Activated naive CD8-positive, alpha-beta T cell (primary cell): ENCODE data around the gene PRM1.
A peak's percentile ranks its signal among the peaks of the same experiment; 100 is the strongest.
"Not testable (repeated sequence)": the region's sequence is repeated elsewhere in the genome, so short reads cannot be mapped to it uniquely, and the experiment has no call there.

ENCODE experiments used
- H3K27ac Mint-ChIP-seq: one replicate; pipeline ENCODE4 v1.8.0; 2021; ENCODE audit warnings: mixed read lengths
- H3K27me3 Mint-ChIP-seq: one replicate; pipeline ENCODE4 v1.8.0; 2021; ENCODE audit warnings: mixed read lengths
- H3K36me3 Mint-ChIP-seq: one replicate; pipeline ENCODE4 v1.8.0; 2021; ENCODE audit warnings: mixed read lengths
- H3K4me1 Mint-ChIP-seq: one replicate; pipeline ENCODE4 v1.8.0; 2021; ENCODE audit warnings: low read depth, mixed read lengths
- H3K4me3 Mint-ChIP-seq: one replicate; pipeline ENCODE4 v1.8.0; 2021; ENCODE audit warnings: mild to moderate bottlenecking, mixed read lengths
- H3K9me3 Mint-ChIP-seq: one replicate; pipeline ENCODE4 v1.8.0; 2021; ENCODE audit warnings: low read depth, mixed read lengths

Gene PRM1

DNA sequence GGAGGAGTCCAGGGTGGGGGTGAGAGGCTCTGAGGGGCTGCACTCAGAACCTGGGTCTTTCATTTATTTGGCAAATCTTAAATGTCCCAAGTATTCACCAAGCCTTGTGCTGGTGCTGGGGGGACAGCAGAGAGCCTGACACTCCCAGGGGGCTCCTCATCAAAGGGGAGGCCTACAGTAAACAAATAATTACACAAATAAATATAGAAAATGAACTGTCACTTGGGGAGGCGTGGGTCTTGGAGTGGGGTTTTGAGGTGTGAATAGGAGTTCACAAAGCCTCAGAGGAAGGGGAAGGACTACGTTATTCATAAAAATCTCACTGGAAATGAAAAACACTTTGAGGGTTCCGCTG, 15.2 kb upstream of the PRM1 start:
- no peaks in the 10 kb centered on the region for H3K36me3 Mint-ChIP-seq
- no peaks in the 10 kb centered on the region for H3K27me3 Mint-ChIP-seq
- no peaks in the 10 kb centered on the region for H3K9me3 Mint-ChIP-seq
- H3K4me1 Mint-ChIP-seq, result peaks cover 39% of the 10 kb centered on the region
- H3K4me3 Mint-ChIP-seq, result no peak overlapping the region
- H3K27ac Mint-ChIP-seq, result peak overlapping the region; percentile 74

DNA sequence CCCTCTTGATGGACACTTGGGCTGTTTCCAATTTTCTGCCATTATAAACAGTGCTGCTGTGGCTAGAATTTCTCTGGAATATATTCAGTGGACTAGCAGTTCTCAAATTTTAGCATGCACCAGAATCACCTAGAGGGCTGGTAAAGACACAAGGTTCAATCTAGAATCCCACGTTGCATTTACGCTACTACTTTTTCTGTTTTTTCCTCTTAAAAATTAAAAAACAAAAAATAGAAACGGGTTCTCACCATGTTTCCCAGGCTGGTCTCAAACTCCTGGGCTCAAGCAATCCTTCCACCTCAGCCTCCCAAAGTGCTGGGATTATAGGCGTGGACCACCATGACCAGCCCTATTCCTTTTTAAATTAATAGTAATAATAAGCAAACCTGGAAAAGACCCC, 14.5 kb upstream of the PRM1 start:
- H3K4me1 Mint-ChIP-seq, result peaks cover 39% of the 10 kb centered on the region
- H3K27me3 Mint-ChIP-seq, result no peaks in the 10 kb centered on the region
- no peak overlapping the region for H3K27ac Mint-ChIP-seq
- no peaks in the 10 kb centered on the region for H3K9me3 Mint-ChIP-seq
- H3K36me3 Mint-ChIP-seq, result no peaks in the 10 kb centered on the region
- H3K4me3 Mint-ChIP-seq, result no peak overlapping the region

DNA sequence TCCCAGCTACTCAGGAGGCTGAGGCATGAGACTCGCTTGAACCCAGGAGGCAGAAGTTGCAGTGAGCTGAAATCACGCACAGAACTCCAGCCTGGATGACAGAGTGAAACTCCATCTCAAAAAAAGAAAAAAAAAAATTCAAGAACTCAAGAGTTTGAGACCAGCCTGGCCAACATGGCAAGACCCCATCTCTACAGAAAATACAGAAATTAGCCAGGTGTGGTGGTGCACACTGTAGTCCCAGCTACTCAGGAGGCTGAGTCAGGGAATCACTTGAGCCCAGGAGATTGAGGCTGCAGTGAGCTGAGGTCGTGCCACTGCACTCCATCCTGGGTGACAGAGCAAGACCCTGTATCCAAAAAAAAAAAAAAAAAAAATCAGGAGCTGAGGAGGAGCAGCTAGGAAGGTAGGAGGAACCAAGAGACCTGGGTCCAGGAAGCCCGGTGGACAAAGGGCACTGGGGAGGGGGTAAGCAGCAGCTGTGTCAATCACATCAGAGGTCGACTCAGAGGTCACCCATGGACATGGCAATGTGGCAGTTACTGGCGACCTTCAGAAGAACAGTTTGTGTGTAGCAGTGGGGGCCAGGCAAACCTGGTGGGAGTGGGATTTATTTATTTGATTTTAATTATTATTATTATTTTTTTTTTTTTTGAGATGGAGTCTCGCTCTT, 11.1 kb upstream of the PRM1 start:
- H3K27me3 Mint-ChIP-seq, result no peaks in the 10 kb centered on the region
- H3K4me1 Mint-ChIP-seq, result peaks cover 26% of the 10 kb centered on the region

DNA sequence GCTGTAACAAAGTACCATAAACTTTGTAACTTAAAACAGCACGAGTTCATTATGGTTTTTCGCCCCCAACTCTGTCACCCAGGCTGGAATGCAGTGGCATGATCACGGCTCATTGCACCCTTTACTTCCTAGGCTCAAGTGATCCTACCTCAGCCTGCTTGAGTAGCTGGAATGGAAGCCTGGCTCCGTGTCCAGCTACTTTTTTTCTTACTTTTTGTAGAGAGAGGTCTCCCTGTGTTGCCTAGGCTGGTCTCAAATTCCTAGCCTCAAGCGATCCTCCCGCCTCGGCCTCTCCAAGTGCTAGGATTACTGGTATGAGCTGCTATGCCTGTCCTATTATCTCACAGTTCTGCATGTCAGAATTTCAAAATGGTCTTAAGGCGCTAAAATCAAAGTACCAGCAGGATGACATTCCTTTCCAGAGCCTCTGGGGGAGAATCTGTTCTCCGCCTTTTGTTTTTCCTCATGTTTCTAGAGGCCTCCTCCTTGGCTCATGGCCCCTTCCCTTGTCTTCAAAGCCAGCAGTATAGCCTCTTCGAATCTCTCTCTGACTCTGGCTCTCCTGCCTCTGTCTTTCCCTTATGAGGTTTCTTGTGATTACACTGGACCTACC, 10.1 kb upstream of the PRM1 start:
- Mint-ChIP-seq H3K4me3 (no peak overlapping the region), H3K27me3 (no peaks in the 10 kb centered on the region), H3K27ac (no peak overlapping the region), H3K4me1 (peaks cover 21% of the 10 kb centered on the region), H3K36me3 (peaks cover 2% of the 10 kb centered on the region), H3K9me3 (no peaks in the 10 kb centered on the region)

More for the DNA sequence above, 11.1 kb upstream of the PRM1 start:
- Mint-ChIP-seq H3K4me3 (no peak overlapping the region), H3K36me3 (peaks cover 2% of the 10 kb centered on the region), H3K27ac (no peak overlapping the region), H3K9me3 (no peaks in the 10 kb centered on the region)

DNA sequence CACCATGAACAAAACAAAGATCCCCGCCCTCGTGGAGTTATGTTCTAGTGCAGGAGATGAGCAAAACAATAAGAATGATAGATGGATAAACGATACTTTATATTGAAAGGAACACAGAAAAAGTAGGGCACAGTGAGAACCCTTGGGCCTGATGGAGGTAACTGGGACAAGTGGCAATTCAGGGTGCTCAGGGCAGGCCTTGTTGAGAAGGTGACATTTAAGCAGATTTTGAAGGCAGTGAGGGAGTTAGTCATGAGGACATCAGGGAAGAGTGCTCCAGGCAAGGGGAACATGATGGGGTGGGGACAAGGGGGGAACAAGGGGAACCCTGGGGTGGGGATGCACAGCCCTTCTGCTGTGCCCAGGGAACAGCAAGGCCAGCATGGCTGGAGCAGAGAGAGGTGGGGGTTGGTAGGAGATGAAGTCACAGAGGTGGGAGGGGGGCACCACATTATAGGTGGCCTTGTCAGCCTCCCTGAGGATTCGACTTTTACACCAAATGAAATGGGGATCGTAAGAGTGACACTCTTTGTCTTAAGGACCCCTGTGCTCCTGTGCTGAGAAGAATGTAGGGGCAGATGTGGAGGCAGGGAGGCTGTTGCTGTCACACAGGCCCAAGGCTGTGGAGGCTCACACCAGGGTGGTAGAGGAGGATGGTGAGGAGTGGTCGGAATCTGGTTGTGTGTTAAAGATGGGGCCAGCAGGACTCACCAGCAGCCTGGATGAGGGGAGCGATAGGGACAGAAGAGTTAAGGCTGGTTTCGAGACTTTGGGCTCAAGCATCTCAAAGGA, 9.2 kb upstream of the PRM1 start:
- Mint-ChIP-seq H3K27me3 (no peaks in the 10 kb centered on the region), H3K27ac (no peak overlapping the region), H3K36me3 (peaks cover 2% of the 10 kb centered on the region), H3K4me1 (peaks cover 27% of the 10 kb centered on the region), H3K9me3 (no peaks in the 10 kb centered on the region), H3K4me3 (no peak overlapping the region)

DNA sequence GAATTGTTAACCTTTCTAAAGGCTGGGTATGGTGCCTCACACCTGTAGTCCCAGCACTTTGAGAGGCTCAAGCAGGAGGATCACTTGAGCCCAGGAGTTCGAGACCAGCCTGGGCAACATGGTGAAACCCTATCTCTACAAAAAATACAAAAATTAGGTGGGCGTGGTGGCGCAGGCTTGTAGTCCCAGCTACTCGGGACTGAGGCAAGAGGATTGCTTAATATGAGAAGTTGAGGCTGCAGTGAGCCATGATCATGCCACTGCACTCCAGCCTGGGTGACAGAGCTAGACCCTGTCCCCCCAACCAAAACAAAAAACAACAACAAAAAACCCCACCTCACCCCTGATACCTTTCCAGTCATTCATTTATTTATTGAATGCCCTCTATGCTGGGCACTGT, 8.6 kb upstream of the PRM1 start:
- not testable (repeated sequence) for H3K27ac Mint-ChIP-seq, H3K36me3 Mint-ChIP-seq, H3K4me3 Mint-ChIP-seq, H3K27me3 Mint-ChIP-seq, H3K9me3 Mint-ChIP-seq
- peaks cover 23% of the 10 kb centered on the region for H3K4me1 Mint-ChIP-seq

DNA sequence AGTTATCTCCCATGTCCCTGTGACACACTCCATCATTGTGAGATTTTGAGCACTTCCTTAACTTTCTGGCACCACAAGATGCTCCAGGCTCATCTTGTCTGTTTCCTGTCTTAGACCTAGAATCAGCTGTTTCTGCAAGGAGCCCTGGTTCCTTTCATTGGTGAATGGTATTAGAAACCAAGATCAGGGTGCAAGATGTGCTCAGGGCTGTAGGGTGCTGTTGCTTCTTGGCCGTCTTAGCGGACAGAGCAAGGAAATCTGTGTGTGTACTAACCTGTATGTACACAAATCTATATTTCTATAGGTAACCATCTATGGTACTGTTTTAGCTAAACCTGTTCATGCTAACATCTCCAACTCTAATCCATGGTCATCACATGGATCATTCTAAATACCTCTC, 8.1 kb upstream of the PRM1 start:
- H3K36me3 Mint-ChIP-seq, result peaks cover 2% of the 10 kb centered on the region
- peaks cover 22% of the 10 kb centered on the region for H3K4me1 Mint-ChIP-seq
- no peaks in the 10 kb centered on the region for H3K9me3 Mint-ChIP-seq
- no peaks in the 10 kb centered on the region for H3K27me3 Mint-ChIP-seq
- no peak overlapping the region for H3K4me3 Mint-ChIP-seq
- no peak overlapping the region for H3K27ac Mint-ChIP-seq

DNA sequence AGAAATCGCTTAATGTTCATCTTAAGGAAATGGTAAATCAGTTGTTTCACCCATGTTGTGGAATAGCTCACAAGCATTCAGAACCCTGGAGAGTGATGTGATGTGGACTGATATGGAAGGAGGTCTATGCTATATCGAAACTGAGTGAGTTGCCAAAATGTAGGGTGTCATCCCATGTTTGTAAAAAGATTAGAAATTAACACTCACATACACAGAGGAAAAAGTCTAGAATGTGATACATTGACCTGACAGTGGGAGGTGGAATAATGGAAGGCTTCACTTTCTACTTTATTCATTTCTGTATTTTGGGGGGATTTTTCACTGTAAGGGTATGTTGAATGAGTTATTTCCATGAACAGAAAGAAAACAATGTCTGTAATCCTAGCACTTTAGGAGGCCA, 4.7 kb upstream of the PRM1 start:
- Mint-ChIP-seq H3K27me3 (no peaks in the 10 kb centered on the region), H3K36me3 (peaks cover 2% of the 10 kb centered on the region), H3K27ac (no peak overlapping the region), H3K4me1 (peaks cover 15% of the 10 kb centered on the region), H3K4me3 (no peak overlapping the region), H3K9me3 (no peaks in the 10 kb centered on the region)

DNA sequence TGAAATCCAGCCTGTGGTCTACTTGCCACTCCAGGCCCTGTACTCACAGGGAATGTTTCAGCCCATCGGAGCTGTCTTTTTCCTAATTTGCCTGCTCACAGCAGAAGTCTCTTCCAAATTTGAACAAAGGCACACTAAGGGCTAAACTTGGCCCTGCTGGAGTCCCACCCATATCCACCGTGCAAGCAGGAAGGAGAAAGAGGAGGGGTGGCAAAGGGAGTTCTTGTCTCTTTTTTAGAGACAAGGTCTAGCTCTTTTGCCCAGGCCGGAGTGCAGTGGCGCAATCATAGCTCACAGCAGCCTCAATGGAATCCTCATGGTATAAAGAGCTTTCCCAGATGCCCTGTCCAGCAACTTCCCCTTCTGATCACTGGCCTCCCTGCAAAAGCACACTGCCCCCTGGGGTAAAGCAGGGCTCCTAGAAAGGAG, 2.7 kb upstream of the PRM1 start:
- peaks cover 15% of the 10 kb centered on the region for H3K4me1 Mint-ChIP-seq
- H3K27ac Mint-ChIP-seq, result no peak overlapping the region
- H3K27me3 Mint-ChIP-seq, result no peaks in the 10 kb centered on the region
- H3K4me3 Mint-ChIP-seq, result no peak overlapping the region
- H3K36me3 Mint-ChIP-seq, result no peaks in the 10 kb centered on the region
- H3K9me3 Mint-ChIP-seq, result no peaks in the 10 kb centered on the region

DNA sequence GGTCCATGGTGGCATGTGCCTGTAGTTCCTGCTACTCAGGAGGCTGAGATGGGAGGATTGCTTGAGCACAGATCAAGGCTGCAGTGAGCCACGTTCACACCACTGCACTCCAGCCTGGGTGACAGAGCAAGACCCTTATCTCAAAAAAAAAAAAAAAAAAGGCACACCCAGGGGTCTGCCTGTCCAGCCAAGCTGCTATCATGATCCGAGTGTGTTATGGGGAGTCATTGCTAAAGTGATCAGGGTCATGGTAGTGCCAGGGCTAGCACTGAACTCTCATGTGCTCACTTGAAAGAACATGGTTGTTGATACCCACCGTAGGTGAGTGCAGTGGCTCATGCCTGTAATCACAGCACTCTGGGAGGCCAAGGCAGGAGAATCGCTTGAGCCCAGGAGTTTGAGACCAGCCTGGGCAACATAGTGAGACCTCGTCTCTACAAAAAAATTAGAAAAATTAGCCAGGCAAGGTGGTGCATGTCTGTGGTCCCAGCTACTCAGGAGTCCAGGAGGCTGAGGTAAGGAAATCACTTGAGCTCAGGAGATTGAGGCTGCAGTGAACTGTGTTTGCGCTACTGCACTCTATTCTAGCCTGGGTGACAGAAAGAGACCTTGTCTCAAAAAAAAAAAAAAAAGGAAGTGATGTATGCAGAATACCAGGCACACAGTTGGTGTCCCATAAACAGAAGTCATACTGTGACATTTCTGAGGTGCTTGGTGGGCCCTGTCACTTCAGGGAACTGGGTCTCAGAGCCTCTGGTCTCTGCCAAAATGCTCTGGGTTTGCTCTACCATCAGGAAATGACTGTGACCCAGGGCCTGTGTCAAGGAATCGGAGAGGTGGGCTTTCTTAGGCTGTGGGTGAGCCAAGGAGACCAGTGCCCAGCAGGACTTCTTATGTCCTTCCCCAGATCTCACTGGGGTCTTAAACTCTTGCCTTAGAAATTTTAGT, 2.2 kb downstream of the PRM1 start:
- H3K4me3 Mint-ChIP-seq, result no peak overlapping the region
- no peaks in the 10 kb centered on the region for H3K36me3 Mint-ChIP-seq
- no peaks in the 10 kb centered on the region for H3K9me3 Mint-ChIP-seq
- no peaks in the 10 kb centered on the region for H3K27me3 Mint-ChIP-seq
- no peak overlapping the region for H3K27ac Mint-ChIP-seq
- no peaks in the 10 kb centered on the region for H3K4me1 Mint-ChIP-seq

DNA sequence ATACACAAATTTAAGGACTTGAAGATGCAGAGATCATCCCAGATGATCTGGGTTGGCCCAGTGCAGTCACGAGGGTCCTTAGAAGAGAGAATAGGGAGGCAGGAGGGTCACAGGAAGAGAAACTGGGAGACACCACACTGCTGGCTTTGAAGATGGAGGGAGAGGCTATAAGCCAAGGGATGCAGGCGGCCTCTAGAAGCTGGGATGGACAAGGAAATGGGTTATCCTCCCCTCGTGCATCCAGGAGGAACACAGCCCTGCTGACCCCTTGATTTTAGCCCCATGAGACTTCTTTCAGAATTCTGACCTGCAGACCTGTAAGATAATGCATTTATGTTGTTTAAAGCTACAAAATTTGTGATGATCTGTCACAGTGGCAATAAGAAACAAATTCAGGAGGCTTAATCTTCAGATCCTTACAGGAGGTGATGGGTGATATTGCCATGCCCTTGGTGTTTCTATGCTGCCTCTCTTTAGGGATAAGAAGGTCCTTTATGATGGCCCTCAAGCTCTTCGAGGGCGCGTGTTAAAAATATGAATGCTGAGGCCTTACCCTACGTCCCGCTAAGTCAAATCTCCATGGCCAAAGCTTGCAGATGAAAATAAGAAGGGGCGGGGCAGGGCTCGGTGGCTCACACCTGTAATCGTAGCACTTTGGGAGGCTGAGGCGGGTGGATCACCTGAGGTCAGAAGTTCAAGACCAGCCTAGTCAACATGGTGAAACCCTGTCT, 3.4 kb downstream of the PRM1 start:
- no peak overlapping the region for H3K27ac Mint-ChIP-seq
- H3K27me3 Mint-ChIP-seq, result no peaks in the 10 kb centered on the region
- no peaks in the 10 kb centered on the region for H3K36me3 Mint-ChIP-seq
- H3K9me3 Mint-ChIP-seq, result no peaks in the 10 kb centered on the region
- H3K4me3 Mint-ChIP-seq, result no peak overlapping the region
- no peaks in the 10 kb centered on the region for H3K4me1 Mint-ChIP-seq

DNA sequence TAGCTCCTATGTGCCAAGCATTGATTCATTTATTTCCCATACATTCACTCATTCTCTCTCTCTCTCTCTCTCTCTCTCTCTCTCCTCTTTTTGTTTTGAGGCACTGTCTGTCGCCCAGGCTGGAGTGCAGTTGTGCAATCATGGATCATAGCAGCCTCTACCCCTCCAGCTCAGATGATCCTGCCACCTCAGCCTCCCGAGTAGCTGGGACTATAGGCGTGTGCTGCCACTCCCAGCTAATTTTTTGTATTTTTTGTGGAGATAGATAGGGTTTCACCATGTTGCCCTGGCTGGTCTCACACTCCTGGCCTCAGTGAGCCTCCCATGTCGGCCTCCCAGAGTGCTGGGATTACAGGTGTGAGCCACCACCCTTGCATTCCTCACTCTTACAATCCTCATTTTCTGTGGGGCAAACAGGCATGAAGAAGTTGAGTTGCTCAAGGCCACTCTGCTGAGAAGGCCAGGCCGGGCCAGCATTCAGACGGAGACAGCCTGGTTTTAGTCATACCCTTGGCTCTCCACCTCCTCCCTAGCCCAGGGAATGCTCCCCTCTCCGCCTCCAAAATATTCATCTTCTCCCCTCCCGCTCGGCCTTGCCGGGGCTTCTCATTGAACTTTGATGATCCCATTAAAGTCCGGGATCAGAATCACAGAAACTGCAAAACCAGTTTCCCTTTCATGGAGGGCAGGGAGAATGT, 4.1 kb downstream of the PRM1 start:
- H3K36me3 Mint-ChIP-seq, result no peaks in the 10 kb centered on the region
- no peak overlapping the region for H3K27ac Mint-ChIP-seq
- H3K4me3 Mint-ChIP-seq, result no peak overlapping the region
- no peaks in the 10 kb centered on the region for H3K27me3 Mint-ChIP-seq
- H3K4me1 Mint-ChIP-seq, result no peaks in the 10 kb centered on the region
- H3K9me3 Mint-ChIP-seq, result no peaks in the 10 kb centered on the region

DNA sequence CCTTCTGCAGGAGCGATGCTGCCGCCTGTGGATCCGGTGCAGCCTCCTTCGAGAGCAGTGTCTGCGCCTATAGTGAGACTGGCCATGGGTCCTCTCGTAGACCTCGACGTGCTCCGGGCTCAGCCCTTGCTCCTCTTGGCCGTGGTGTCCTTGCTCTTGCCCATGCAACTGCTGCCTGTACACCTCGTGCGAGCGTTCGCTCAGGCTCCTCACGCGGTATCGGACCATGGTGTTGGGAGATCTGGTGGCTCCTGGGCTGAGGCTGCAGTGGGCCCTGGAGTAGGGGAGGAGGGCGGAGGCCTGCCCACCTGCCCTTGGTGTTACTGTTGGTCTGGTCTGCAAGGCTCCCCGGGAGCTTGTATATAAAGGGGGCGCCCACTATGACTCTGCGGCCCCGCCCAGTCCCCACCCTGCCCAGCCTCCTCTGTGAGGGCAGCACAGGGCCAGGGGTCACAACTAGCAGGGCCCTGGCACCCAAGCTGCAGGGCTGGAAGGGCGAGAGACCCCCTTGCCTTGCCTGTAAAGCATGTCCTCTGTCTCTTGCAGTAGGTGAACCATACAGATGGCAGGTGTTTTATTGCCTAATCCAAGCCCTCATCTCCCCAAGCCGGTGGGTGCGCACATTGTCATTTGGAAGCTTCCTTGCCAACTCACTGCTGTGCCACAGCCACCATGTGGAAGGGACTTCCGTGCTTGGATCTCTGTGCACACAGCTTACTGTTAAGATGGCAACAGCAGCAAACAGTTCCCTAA, 4.8 kb downstream of the PRM1 start, which contains the start of gene PRM2:
PRM2 (minus strand) TSS at position 338 of the 753 bp plus-strand sequence; CDS start at position 228, 110 bp downstream.
- no peak within 1 kb of the TSS for H3K4me3 Mint-ChIP-seq
- H3K27ac Mint-ChIP-seq, result no peak within 1 kb of the TSS
- H3K9me3 Mint-ChIP-seq, result no peaks in the 10 kb centered on the region
- no peaks in the 10 kb centered on the region for H3K4me1 Mint-ChIP-seq
- no peaks in the 10 kb centered on the region for H3K36me3 Mint-ChIP-seq
- H3K27me3 Mint-ChIP-seq, result no peaks in the 10 kb centered on the region
